HG03342 (cell line): ENCODE data around the gene G6PC2.
A peak's percentile ranks its signal among the peaks of the same experiment; 100 is the strongest.

Experiments
- ATAC-seq: cut with Tn5 transposase; IDR thresholded peaks from one replicate; pipeline ENCODE4 v1.9.1; 2021; ENCODE audit warnings: mild to moderate bottlenecking, moderate library complexity; ENCODE audit not compliant: unreplicated experiment

G6PC2 gene

GRCh38 chr2:168944065-168944464, 43.0 kb downstream of the G6PC2 start:
- ATAC-seq, result no peak

GRCh38 chr2:168945508-168945907, 44.4 kb downstream of the G6PC2 start:
- ATAC-seq, result no peak

GRCh38 chr2:168948621-168949212, 47.6 kb downstream of the G6PC2 start:
- peak; percentile 67 for ATAC-seq

- no peak for ATAC-seq
Measured at GRCh38 chr2:168949324-168949723, 48.2 kb downstream of the G6PC2 start.

- ATAC-seq, result no peak
Measured at GRCh38 chr2:168951871-168952270, 50.8 kb downstream of the G6PC2 start.

GRCh38 chr2:168952424-168952823, 51.3 kb downstream of the G6PC2 start:
- ATAC-seq, result no peak

- ATAC-seq, result no peak
Measured at GRCh38 chr2:168954256-168954655, 53.2 kb downstream of the G6PC2 start.

GRCh38 chr2:168955321-168955720, 54.2 kb downstream of the G6PC2 start:
- no peak for ATAC-seq

GRCh38 chr2:168956392-168956791, 55.3 kb downstream of the G6PC2 start:
- no peak for ATAC-seq
